Gastroesophageal sphincter (tissue), 4 donors: ENCODE results near the gene PCDH9. TPM values are rescaled to one million over a fixed set of nuclear protein-coding genes. Genes with fewer than 3 reads are reported as not detected.

ENCODE experiments used
- ATAC-seq: fragments of 150-250 bp; one replicate; pipeline ENCODE4 v1.9.1; 2016; ENCODE audit warnings: mild to moderate bottlenecking, moderate library complexity
- H3K27ac ChIP-seq, 4 donors: fragments of 200-600 bp; sonication (generic) in 3 of 4; 1 replicate in 3 of 4; 2 replicates in 1 of 4; pipeline ENCODE4 v1.5.1; 2016 to 2019
- H3K27me3 ChIP-seq: fragments of 200-600 bp; sonication (generic); one replicate; pipeline ENCODE4 v1.5.1; 2019
- H3K36me3 ChIP-seq, 2 donors: fragments of 200-600 bp; sonication (generic); one replicate each; pipeline ENCODE4 v1.5.1; 2019; ENCODE audit warnings: control low read depth in 1 of 2
- H3K4me1 ChIP-seq, 3 donors: fragments of 200-600 bp; sonication (generic); 1 replicate in 2 of 3; 2 replicates in 1 of 3; pipeline ENCODE4 v1.5.1; 2016 to 2019; ENCODE audit warnings: control low read depth in 2 of 3
- H3K4me3 ChIP-seq, 2 donors: fragments of 200-600 bp; sonication (generic); one replicate each; pipeline ENCODE4 v1.5.1; 2019; ENCODE audit warnings: mild to moderate bottlenecking in 1 of 2, moderate library complexity in 1 of 2
- H3K9me3 ChIP-seq, 3 donors: fragments of 200-600 bp; sonication (generic); one replicate each; pipeline ENCODE4 v1.5.1; 2017 to 2019; ENCODE audit warnings: control low read depth in 2 of 3
- CTCF ChIP-seq, 4 experiments: fragments of 200-600 bp in 2 of 4; fragments of 450-650 bp in 2 of 4; sonication (generic) in 1 of 4; IDR thresholded peaks; one replicate each; pipeline ENCODE4 v1.5.1; 2017 to 2019; ENCODE audit warnings: antibody characterized with exemption in 4 of 4, mild to moderate bottlenecking in 2 of 4, moderate library complexity in 2 of 4
- EP300 ChIP-seq: sonication (generic); formaldehyde crosslinking; IDR thresholded peaks from one replicate; pipeline ENCODE4 v1.6.1; 2017; ENCODE audit warnings: antibody characterized with exemption, mild to moderate bottlenecking
- POLR2A ChIP-seq, 2 donors: fragments of 450-650 bp; IDR thresholded peaks; one replicate each; pipeline ENCODE4 v1.6.1; 2017; ENCODE audit warnings: antibody characterized with exemption in 2 of 2, mild to moderate bottlenecking in 2 of 2, moderate library complexity in 1 of 2
- POLR2AphosphoS5 ChIP-seq: sonication (generic); formaldehyde crosslinking; IDR thresholded peaks from one replicate; pipeline ENCODE4 v1.6.1; 2017; ENCODE audit warnings: antibody characterized with exemption
- WGBS, 2 donors: methylation state at CpG; one replicate each; pipeline ENCODE4 v1.1.5; 2018; ENCODE audit warnings: low coverage in 1 of 2; 5-methylcytosine and 5-hydroxymethylcytosine counted together
- total RNA-seq, 4 donors: library from RNA; depleted of rRNA; stranded (reverse); fragments of >200 nt; gene quantifications; one replicate each; pipeline ENCODE4 v1.1.0, GENCODE V29; 2016

The PCDH9 gene
- total RNA-seq, 4 donors from 2014 or later, result 52.9 to 141 (median 56.5) TPM

DNA sequence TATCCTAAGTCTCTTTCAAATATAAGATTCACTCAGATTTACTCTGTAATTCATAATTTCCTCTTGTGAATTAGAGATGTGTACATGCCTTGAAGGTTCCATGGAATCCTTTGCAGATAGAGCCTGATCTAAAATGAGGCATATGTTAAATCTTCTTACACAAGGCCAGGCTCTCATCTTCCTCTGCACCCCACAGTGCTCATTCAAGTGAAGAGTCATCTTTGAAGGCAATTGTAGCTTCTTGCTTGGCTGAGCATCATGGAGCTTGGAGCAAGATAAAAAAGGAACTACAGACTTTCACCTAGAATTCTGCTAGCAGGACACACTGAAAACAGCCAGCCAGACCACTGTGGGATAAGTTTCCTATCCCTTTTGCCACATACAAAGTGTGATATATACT lies 566.4 kb downstream of the PCDH9 start:
- no peak for TF ChIP-seq EP300
- TF ChIP-seq POLR2AphosphoS5, result no peak
- TF ChIP-seq CTCF (IDR thresholded peaks at IDR 0.05), result no peak
- TF ChIP-seq POLR2A (IDR thresholded peaks at IDR 0.05), result no peak

GRCh38 chr13:66663206-66663605 lies 566.9 kb downstream of the PCDH9 start:
- H3K4me1 ChIP-seq, result no peaks in the 10 kb centered on the region
- H3K36me3 ChIP-seq, result no peaks in the 10 kb centered on the region
- TF ChIP-seq POLR2AphosphoS5 (no peak), POLR2A (IDR thresholded peaks at IDR 0.05) (no peak), EP300 (no peak), CTCF (IDR thresholded peaks at IDR 0.05) (no peak)
- no peaks in the 10 kb centered on the region for H3K27me3 ChIP-seq
- H3K9me3 ChIP-seq, result no peaks in the 10 kb centered on the region
- ATAC-seq, result no peak
- H3K27ac ChIP-seq, result no peak overlapping the region
- WGBS, 2 donors, result 65 to 77% methylated on average over 2 of the region's 2 CpGs
- H3K4me3 ChIP-seq, result no peak overlapping the region

More for the DNA sequence above, 566.4 kb downstream of the PCDH9 start:
- ATAC-seq, result no peak
- H3K27me3 ChIP-seq, result no peaks in the 10 kb centered on the region
- no peaks in the 10 kb centered on the region for H3K36me3 ChIP-seq
- H3K4me1 ChIP-seq, result no peaks in the 10 kb centered on the region
- no peak overlapping the region for H3K27ac ChIP-seq
- no peak overlapping the region for H3K4me3 ChIP-seq
- no peaks in the 10 kb centered on the region for H3K9me3 ChIP-seq

DNA sequence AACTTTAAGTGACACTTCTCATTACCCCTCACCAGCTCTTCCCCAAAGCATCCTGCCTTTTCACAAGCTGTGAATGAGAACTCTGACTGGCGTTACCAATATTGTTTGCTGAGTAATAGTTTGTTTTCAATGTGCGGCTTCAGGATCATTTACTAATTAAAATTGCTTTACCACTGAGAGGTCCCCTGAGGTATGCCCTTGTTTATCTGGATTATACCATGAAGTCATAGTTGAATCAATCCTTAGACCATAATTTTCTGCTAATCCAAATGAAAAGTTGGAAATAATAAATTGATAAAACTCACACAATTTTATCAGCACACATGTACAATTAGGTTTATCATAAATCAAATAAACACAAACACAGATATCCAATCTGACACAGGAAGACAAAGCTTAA lies 568.8 kb downstream of the PCDH9 start:
- H3K4me3 ChIP-seq, result no peak overlapping the region
- no peak for TF ChIP-seq POLR2AphosphoS5
- TF ChIP-seq EP300, result no peak
- TF ChIP-seq POLR2A (IDR thresholded peaks at IDR 0.05), result no peak
- no peak overlapping the region for H3K27ac ChIP-seq
- 86 to 97% methylated on average over 2 of the region's 2 CpGs for WGBS, 2 donors
- no peaks in the 10 kb centered on the region for H3K36me3 ChIP-seq
- peaks cover 0 to 15% (median 7%) of the 10 kb centered on the region in 3 donors for H3K4me1 ChIP-seq
- no peaks in the 10 kb centered on the region for H3K27me3 ChIP-seq
- no peak for ATAC-seq
- H3K9me3 ChIP-seq, result no peaks in the 10 kb centered on the region

GRCh38 chr13:66660468-66660813 lies 569.7 kb downstream of the PCDH9 start:
- H3K36me3 ChIP-seq, result no peaks in the 10 kb centered on the region
- no peaks in the 10 kb centered on the region for H3K9me3 ChIP-seq
- H3K4me1 ChIP-seq, result peaks cover 0 to 20% (median 7%) of the 10 kb centered on the region in 3 donors
- no peak overlapping the region for H3K4me3 ChIP-seq
- no peaks in the 10 kb centered on the region for H3K27me3 ChIP-seq
- ATAC-seq, result no peak
- no peak overlapping the region for H3K27ac ChIP-seq
- TF ChIP-seq POLR2AphosphoS5, result no peak
- TF ChIP-seq EP300, result no peak
- no peak for TF ChIP-seq POLR2A (IDR thresholded peaks at IDR 0.05)
- no peak for TF ChIP-seq CTCF (IDR thresholded peaks at IDR 0.05)

DNA sequence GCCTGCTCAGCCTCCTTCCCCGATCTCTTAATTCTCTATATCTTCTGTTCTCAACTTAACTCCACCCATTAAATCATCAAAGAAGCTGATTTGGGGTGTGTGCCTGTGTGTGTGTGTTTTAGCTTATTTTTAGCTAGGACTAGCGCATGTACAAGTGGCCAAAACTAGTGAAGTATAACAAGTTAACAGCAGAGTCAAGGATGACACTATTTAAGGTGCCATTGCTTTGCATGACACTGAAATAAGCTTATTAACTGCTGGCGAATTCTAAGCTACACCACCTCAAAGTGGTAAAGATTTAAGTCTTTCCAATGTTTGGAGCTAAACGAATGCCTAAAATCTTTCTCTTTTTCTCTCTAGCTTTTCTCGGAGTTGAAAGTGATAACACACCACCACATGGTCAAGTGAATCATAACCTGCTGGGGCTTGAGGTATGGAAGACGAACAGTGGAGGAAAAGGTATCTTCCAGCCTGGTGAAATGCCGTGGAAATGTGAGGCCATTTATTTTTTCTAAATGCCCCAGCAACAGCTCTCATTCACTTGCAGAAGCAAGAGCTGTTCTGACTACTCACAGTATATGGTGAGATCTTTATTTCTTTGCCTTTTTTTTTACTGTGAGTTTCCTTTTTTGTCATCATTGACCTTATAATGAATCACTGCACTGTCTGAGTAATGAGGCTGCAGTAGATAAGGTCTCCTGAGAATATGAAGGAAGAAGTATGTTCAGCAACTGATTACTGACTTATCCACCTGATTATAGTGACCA lies 570.3 kb downstream of the PCDH9 start:
- WGBS, 2 donors, result 90 to 100% methylated on average over 4 to 7 of the region's 7 CpGs
- no peak overlapping the region for H3K27ac ChIP-seq

More for the DNA sequence above, 570.3 kb downstream of the PCDH9 start:
- no peak for ATAC-seq
- no peak for TF ChIP-seq CTCF (IDR thresholded peaks at IDR 0.05)
- TF ChIP-seq POLR2A (IDR thresholded peaks at IDR 0.05), result no peak
- no peak for TF ChIP-seq EP300
- TF ChIP-seq POLR2AphosphoS5, result no peak
- H3K36me3 ChIP-seq, result no peaks in the 10 kb centered on the region
- H3K27me3 ChIP-seq, result no peaks in the 10 kb centered on the region
- no peaks in the 10 kb centered on the region for H3K9me3 ChIP-seq
- H3K4me1 ChIP-seq, result peaks cover 0 to 20% (median 7%) of the 10 kb centered on the region in 3 donors
- H3K4me3 ChIP-seq, result no peak overlapping the region
